ENCODE results near the gene OGFOD3. TPM values are rescaled to one million over a fixed set of nuclear protein-coding genes. Genes with fewer than 3 reads are reported as not detected.

Gene OGFOD3
- total and polyA plus RNA-seq, 2 donors (not counting 3 experiments of a cell fraction or from before 2014, with no cell fraction given), result 31.7 to 34.8 TPM

DNA sequence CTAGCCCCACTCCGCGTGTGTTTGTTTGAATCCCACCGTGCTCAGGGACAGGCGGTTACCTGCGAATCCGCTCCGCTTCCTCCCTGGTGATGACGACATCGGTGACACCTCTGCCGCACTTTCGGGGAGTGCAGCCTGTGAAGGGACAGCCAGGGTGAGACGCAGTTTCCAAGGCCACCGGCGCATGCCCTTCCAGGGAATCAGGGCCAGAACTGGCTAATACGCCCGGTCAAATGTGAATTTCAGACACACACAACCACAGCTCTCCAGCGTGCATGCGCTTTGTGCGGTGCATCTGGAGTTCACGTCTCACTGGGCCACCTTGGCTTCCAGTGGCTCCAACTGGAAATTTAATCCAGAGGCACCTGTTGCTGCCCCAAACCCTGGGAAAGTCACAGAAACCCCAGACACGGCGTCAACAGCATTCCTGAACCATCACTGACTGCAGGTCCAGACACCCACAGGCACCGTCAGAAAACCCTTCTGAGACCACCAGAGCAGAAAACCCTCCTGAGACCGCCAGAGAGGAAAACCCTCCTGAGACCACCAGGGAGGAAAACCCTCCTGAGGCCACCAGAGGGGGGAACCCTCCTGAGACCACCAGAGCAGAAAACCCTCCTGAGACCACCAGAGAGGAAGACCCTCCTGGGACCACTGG lies 6.9 kb downstream of the OGFOD3 start:
- H3K4me3 ChIP-seq (replicated peaks in 1 of 3; ENCODE audit: insufficient read depth in 1 of 3, low read depth in 1 of 3, low read length in 3 of 3), result no peak overlapping the region

More for the DNA sequence above, 6.9 kb downstream of the OGFOD3 start:
- no peak overlapping the region for H3K4me2 ChIP-seq (ENCODE audit: insufficient read depth, low read length)
- ChIA-PET POLR2A (no interaction called here), CTCF (interaction anchor here (1.1 kb wide), 1 partner anchor 10 kb away, joined by 6 read pairs; no protein-coding TSS in a partner anchor)
- TF ChIP-seq POLR2A (IDR thresholded peaks at IDR 0.05; ENCODE audit: low read depth, low read length) (no peak), EZH2 (IDR thresholded peaks at IDR 0.05; ENCODE audit: borderline replicate concordance, low read depth, low read length, severe bottlenecking) (no peak), FOS (IDR thresholded peaks at IDR 0.05; ENCODE audit: borderline replicate concordance, insufficient read depth, low read length) (no peak), MYC (IDR thresholded peaks at IDR 0.05; ENCODE audit: low read depth, low read length) (no peak), GATA2 (IDR thresholded peaks at IDR 0.05; ENCODE audit: insufficient read depth, insufficient read length, low read depth, low read length) (no peak), POLR2AphosphoS5 (IDR thresholded peaks at IDR 0.05; ENCODE audit: insufficient read depth, low read depth, low read length) (no peak), JUN (IDR thresholded peaks at IDR 0.05; ENCODE audit: borderline replicate concordance, insufficient read depth, insufficient read length, low read depth) (no peak)
- TF ChIP-seq, protein P1, sequence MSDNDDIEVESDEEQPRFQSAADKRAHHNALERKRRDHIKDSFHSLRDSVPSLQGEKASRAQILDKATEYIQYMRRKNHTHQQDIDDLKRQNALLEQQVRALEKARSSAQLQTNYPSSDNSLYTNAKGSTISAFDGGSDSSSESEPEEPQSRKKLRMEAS (IDR thresholded peaks at IDR 0.05; ENCODE audit: insufficient read depth, insufficient read length), result no peak
- TF ChIP-seq, protein P2, sequence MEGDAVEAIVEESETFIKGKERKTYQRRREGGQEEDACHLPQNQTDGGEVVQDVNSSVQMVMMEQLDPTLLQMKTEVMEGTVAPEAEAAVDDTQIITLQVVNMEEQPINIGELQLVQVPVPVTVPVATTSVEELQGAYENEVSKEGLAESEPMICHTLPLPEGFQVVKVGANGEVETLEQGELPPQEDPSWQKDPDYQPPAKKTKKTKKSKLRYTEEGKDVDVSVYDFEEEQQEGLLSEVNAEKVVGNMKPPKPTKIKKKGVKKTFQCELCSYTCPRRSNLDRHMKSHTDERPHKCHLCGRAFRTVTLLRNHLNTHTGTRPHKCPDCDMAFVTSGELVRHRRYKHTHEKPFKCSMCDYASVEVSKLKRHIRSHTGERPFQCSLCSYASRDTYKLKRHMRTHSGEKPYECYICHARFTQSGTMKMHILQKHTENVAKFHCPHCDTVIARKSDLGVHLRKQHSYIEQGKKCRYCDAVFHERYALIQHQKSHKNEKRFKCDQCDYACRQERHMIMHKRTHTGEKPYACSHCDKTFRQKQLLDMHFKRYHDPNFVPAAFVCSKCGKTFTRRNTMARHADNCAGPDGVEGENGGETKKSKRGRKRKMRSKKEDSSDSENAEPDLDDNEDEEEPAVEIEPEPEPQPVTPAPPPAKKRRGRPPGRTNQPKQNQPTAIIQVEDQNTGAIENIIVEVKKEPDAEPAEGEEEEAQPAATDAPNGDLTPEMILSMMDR (IDR thresholded peaks at IDR 0.05; ENCODE audit: extremely low read depth in 1 of 2, insufficient read depth in 1 of 2, low read depth in 1 of 2, low read length in 2 of 2), result no peak
- intact Hi-C loops (cut with micrococcal nuclease), result loop anchor here (10.0 kb wide), 2 partner anchors 167 to 377 kb away; partner anchors contain the start of genes DCXR and RAC3
- no peaks in the 10 kb centered on the region for H3K4me1 ChIP-seq (ENCODE audit: control insufficient read depth, extremely low read depth, insufficient read depth, low read length)
- H3K27me3 ChIP-seq (ENCODE audit: control insufficient read depth in 2 of 2, insufficient read depth in 2 of 2, low read length in 2 of 2), result no peaks in the 10 kb centered on the region
- H3K27ac ChIP-seq (ENCODE audit: insufficient read depth, low read depth, low read length), result no peak overlapping the region
- BruUV-seq (replicated peaks), result no TSS peak
- DNase-seq (ENCODE audit: low read depth, low spot score) (no peak), FAIRE-seq (no peak)
- no peaks in the 10 kb centered on the region for H3K9me3 ChIP-seq (replicated peaks; ENCODE audit: control insufficient read depth, insufficient read depth, low read length)
- dilution Hi-C loops (cut with MboI; ENCODE audit: extremely low pct_ligation_motif_present, low sequenced_read_pairs), result no loop called here
- H3K36me3 ChIP-seq (ENCODE audit: control insufficient read depth in 2 of 2, extremely low read depth in 1 of 2, insufficient read depth in 2 of 2, low read length in 2 of 2), result no peaks in the 10 kb centered on the region
- no peak overlapping the region for H2AFZ ChIP-seq (ENCODE audit: low read depth, low read length)
- H3K79me2 ChIP-seq (ENCODE audit: control insufficient read depth, insufficient read depth, low read length), result no peaks in the 10 kb centered on the region
- H4K20me1 ChIP-seq (replicated peaks; ENCODE audit: control insufficient read depth, extremely low read depth, insufficient read depth, low read length), result no peaks in the 10 kb centered on the region
- H3K9ac ChIP-seq (replicated peaks; ENCODE audit: extremely low read depth, insufficient read depth, low read length), result no peak overlapping the region
- H3K9me1 ChIP-seq (replicated peaks; ENCODE audit: control insufficient read depth, extremely low read depth, insufficient read depth, low read length), result no peaks in the 10 kb centered on the region

Data from endothelial cell of umbilical vein (primary cell).